ENCODE measurements around the gene ZNF200. TPM values are rescaled to one million over a fixed set of nuclear protein-coding genes. Genes with fewer than 3 reads are reported as not detected.
A peak's percentile ranks its signal among the peaks of the same experiment; 100 is the strongest.

ZNF200 gene
- total RNA-seq, 1 donor from 2014 or later: 14.6 TPM

DNA sequence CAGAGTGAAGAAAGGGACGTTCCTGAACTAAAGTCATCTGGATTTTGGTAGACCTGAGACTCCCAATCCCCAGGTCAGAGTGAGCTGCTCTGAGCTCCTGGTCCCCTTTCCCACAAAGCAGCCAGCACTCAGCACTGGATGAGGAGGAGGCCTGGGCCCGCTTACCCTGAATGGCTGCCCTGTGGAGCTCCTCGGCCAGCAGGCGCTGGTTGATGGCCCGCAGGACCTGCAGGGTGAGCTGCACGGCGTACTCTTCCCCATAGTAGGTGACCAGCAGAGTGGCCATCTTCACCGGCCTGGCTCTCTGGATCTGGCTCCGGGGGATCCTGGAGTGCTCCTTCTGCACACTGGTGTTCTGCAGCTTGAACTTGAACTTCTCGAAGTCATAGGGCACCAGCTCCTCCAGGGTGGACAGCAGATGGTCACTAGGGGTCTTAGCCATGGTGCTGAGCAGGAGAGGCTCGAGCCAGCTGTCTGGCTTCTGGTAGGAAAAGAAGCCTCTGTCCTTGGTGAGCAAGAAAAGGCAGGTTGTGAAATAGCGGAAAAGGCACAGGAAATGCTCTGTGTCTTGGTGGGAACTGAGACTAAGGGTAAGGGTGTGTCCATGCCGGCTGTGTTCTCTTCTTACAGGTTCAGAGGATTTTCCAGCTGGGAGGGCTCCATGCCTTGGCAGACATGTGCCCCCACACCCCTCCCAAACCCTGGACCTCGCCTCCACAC, 21.3 kb upstream of the ZNF200 start, which contains the start of gene MEFV:
Gene MEFV, minus strand, starts transcription at position 488 of the 720 bp plus-strand sequence. Its CDS starts 46 bp downstream, at position 442.
- DNase-seq (ENCODE audit: low spot score in 2 of 2): no peak
- Histone ChIP-seq H3K4me3 (peak within 1 kb of the TSS in 1 of 2 donors; percentile 2), H3K27me3 (no peaks in the 10 kb centered on the region), H3K36me3 (no peaks in the 10 kb centered on the region), H3K4me1 (no peaks in the 10 kb centered on the region), H3K27ac (no peak within 1 kb of the TSS), H3K9me3 (no peaks in the 10 kb centered on the region)
- intact Hi-C loops (cut with DNase I): no loop called here
- TF ChIP-seq, protein P1, sequence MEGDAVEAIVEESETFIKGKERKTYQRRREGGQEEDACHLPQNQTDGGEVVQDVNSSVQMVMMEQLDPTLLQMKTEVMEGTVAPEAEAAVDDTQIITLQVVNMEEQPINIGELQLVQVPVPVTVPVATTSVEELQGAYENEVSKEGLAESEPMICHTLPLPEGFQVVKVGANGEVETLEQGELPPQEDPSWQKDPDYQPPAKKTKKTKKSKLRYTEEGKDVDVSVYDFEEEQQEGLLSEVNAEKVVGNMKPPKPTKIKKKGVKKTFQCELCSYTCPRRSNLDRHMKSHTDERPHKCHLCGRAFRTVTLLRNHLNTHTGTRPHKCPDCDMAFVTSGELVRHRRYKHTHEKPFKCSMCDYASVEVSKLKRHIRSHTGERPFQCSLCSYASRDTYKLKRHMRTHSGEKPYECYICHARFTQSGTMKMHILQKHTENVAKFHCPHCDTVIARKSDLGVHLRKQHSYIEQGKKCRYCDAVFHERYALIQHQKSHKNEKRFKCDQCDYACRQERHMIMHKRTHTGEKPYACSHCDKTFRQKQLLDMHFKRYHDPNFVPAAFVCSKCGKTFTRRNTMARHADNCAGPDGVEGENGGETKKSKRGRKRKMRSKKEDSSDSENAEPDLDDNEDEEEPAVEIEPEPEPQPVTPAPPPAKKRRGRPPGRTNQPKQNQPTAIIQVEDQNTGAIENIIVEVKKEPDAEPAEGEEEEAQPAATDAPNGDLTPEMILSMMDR (IDR thresholded peaks at IDR 0.05): no peak

DNA sequence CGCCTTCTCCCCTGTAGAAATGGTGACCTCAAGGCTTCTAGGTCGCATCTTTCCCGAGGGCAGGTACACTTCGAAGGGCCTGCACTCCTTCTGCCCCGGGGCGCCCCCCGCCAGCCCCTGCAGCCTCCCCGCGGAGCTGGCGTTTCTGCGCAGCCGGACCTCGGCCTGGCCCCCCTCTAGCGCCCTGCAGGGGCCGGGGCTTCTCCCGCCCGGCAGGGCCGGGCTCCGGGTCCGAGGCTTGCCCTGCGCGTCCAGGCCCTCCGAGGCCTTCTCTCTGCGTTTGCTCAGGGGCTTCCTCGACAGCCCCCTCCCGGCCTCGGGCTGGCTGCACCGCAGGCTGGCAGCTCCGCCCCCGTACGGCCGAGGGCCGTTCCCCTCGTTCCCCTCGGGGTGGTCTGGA, 19.4 kb upstream of the ZNF200 start:
- H3K27ac ChIP-seq: no peak overlapping the region
- no peak overlapping the region for H3K4me3 ChIP-seq
- no peaks in the 10 kb centered on the region for H3K4me1 ChIP-seq
- no peak for DNase-seq (ENCODE audit: low spot score in 2 of 2)
- H3K36me3 ChIP-seq: no peaks in the 10 kb centered on the region
- TF ChIP-seq, protein P1 (IDR thresholded peaks at IDR 0.05): no peak
- H3K9me3 ChIP-seq: no peaks in the 10 kb centered on the region
- no peaks in the 10 kb centered on the region for H3K27me3 ChIP-seq
- intact Hi-C loops (cut with DNase I): no loop called here

DNA sequence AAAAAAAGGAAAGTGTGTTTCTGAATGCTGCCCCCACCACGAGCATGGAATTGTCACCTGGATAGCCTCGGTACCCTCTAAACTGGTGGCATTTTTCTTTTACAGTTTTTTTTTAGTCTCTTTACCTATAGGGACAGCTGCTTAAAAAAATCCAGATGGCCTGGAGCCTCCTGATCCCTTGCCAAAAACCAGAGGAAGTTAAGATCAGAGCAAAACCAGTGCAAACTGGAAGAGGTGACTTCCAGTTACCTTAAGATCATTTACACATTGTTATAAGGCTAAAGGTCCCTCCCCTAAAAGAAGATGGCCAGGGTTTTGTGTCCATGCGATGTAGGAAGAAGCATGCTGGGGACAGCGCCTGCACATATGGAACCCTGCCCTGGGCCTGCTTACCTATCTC, 18.0 kb upstream of the ZNF200 start:
- Histone ChIP-seq H3K36me3 (no peaks in the 10 kb centered on the region), H3K4me3 (no peak overlapping the region), H3K27ac (no peak overlapping the region), H3K27me3 (no peaks in the 10 kb centered on the region), H3K9me3 (no peaks in the 10 kb centered on the region), H3K4me1 (no peaks in the 10 kb centered on the region)
- intact Hi-C loops (cut with DNase I): no loop called here
- DNase-seq (ENCODE audit: low spot score in 2 of 2): no peak
- TF ChIP-seq, protein P1 (IDR thresholded peaks at IDR 0.05): no peak

DNA sequence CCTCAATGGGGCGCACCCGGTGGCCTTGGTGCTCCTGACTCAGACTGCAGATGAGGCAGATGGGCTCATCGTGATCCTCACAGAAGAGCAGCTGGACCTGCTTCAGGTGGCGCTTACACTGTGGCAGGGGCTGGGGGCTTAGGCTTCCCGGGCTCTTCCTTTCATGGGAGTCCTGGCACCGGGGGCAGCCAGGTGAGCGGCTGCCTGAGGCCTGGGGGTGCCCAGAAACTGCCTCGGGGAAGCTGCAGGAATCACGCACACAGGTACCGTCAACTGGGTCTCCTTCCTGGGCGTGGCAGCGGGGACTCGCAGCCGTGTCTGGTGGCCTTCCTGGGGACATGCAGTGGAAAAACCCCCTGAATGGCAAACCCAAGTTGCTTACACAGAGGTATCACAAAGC, 14.5 kb upstream of the ZNF200 start:
- intact Hi-C loops (cut with DNase I): no loop called here
- Histone ChIP-seq H3K4me3 (no peak overlapping the region), H3K27ac (no peak overlapping the region), H3K27me3 (no peaks in the 10 kb centered on the region), H3K36me3 (no peaks in the 10 kb centered on the region), H3K9me3 (no peaks in the 10 kb centered on the region), H3K4me1 (no peaks in the 10 kb centered on the region)
- no peak for DNase-seq (ENCODE audit: low spot score in 2 of 2)
- TF ChIP-seq, protein P1 (IDR thresholded peaks at IDR 0.05): no peak

DNA sequence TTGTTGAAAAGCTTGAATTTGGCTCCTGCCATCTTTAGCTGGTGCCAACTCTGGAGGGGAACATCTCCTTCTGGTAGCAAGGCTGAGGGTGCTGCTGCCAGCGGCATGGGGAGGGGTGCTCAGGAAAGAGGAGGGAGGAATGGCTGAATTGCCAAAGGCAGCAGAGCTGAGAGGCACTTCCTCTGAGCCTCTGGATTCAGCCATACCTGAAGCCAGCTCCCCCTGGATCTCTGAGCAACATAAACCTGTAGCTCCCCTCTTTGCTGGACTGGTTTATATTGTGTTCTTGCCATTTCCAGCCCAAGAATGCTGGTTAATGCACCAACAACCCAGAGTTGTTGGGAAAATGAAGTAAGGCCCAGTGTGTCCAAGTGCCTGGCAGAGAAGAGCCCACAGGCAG, 14.1 kb upstream of the ZNF200 start:
- Histone ChIP-seq H3K4me1 (no peaks in the 10 kb centered on the region), H3K27me3 (no peaks in the 10 kb centered on the region), H3K36me3 (no peaks in the 10 kb centered on the region), H3K9me3 (no peaks in the 10 kb centered on the region), H3K27ac (no peak overlapping the region), H3K4me3 (no peak overlapping the region)
- no peak for DNase-seq (ENCODE audit: low spot score in 2 of 2)
- intact Hi-C loops (cut with DNase I): no loop called here
- TF ChIP-seq, protein P1 (IDR thresholded peaks at IDR 0.05): no peak

All from ascending aorta (tissue), 2 donors.